Activated naive CD8-positive, alpha-beta T cell treated with anti-CD3 and anti-CD28 coated beads, Interleukin-2, amount 10 ng/mL, durations not matched to agents 7 days and 5 days (primary cell): ENCODE measurements around the gene NECAB3. TPM values are rescaled to one million over a fixed set of nuclear protein-coding genes. Genes with fewer than 3 reads are reported as not detected.

Source experiments
- ATAC-seq: fragments of 150-1000 bp; cut with Tn5 transposase; one replicate; pipeline ENCODE4 v1.10.0; 2021; ENCODE audit warnings: low read depth, moderate library complexity
- POLR2A ChIA-PET: fragments of 350-600 bp; sonication (Branson Sonifier 250); formaldehyde crosslinking; loops from one replicate; lab custom pipeline; 2021; ENCODE audit warnings: antibody characterized with exemption; lab: Charles Lee
- DNase-seq: peaks from one replicate; pipeline ENCODE4 v3.0.0; 2021
- H3K27ac Mint-ChIP-seq: one replicate; pipeline ENCODE4 v1.8.0; 2022; ENCODE audit warnings: mild to moderate bottlenecking, mixed read lengths
- H3K27me3 Mint-ChIP-seq: one replicate; pipeline ENCODE4 v1.8.0; 2022; ENCODE audit warnings: mild to moderate bottlenecking, moderate library complexity, mixed read lengths
- H3K36me3 Mint-ChIP-seq: one replicate; pipeline ENCODE4 v1.8.0; 2021; ENCODE audit warnings: mild to moderate bottlenecking, mixed read lengths
- H3K4me1 Mint-ChIP-seq: one replicate; pipeline ENCODE4 v1.8.0; 2021; ENCODE audit warnings: mixed read lengths
- H3K4me3 Mint-ChIP-seq: one replicate; pipeline ENCODE4 v1.8.0; 2022; ENCODE audit warnings: mild to moderate bottlenecking, moderate library complexity, mixed read lengths
- H3K9me3 Mint-ChIP-seq: one replicate; pipeline ENCODE4 v1.8.0; 2021; ENCODE audit warnings: mixed read lengths
- total RNA-seq, 2 experiments: library from RNA; stranded (reverse); gene quantifications; one replicate each; pipeline ENCODE4 v1.2.3, GENCODE V29; 2021

The NECAB3 gene
- total RNA-seq, 2 experiments from 2014 or later, result 36.3 to 37.7 TPM

GRCh38 chr20:33663161-33664084 is 10.8 kb downstream of the NECAB3 start:
- peak overlapping the region; percentile 83 for H3K4me3 Mint-ChIP-seq
- H3K27ac Mint-ChIP-seq, result peak overlapping the region; percentile 83
- H3K27me3 Mint-ChIP-seq, result no peaks in the 10 kb centered on the region
- peak; percentile 93 for DNase-seq
- peaks cover 26% of the 10 kb centered on the region for H3K4me1 Mint-ChIP-seq
- H3K36me3 Mint-ChIP-seq, result peaks cover 2% of the 10 kb centered on the region
- POLR2A ChIA-PET, result interaction anchor here (1.0 to 8.3 kb wide), 17 partner anchors 8 to 449 kb away, joined by 3 to 116 read pairs (median 7); partner anchors contain the start of genes CBFA2T2, CDK5RAP1, E2F1 and EIF2S2
- peak; percentile 64 for ATAC-seq
- H3K9me3 Mint-ChIP-seq, result no peaks in the 10 kb centered on the region

GRCh38 chr20:33662172-33662571 is 12.1 kb downstream of the NECAB3 start, which contains the start of gene C20orf144:
C20orf144 (plus strand) TSS chr20:33662327; CDS start chr20:33662346, 19 bp downstream.
- Mint-ChIP-seq H3K9me3 (no peaks in the 10 kb centered on the region), H3K4me1 (peaks cover 26% of the 10 kb centered on the region), H3K36me3 (peaks cover 2% of the 10 kb centered on the region), H3K27me3 (no peaks in the 10 kb centered on the region), H3K4me3 (peak within 1 kb of the TSS; percentile 83), H3K27ac (peak within 1 kb of the TSS; percentile 79)
- no peak for DNase-seq
- ATAC-seq, result no peak
- POLR2A ChIA-PET, result interaction anchor here (1.5 to 2.3 kb wide), 5 partner anchors 10 to 331 kb away, joined by 4 to 11 read pairs (median 7); partner anchors contain the start of genes CDK5RAP1 and ZNF341

- ATAC-seq (no peak), DNase-seq (no peak)
- Mint-ChIP-seq H3K4me1 (peaks cover 18% of the 10 kb centered on the region), H3K27me3 (no peaks in the 10 kb centered on the region), H3K36me3 (peaks cover 2% of the 10 kb centered on the region), H3K4me3 (no peak overlapping the region), H3K9me3 (no peaks in the 10 kb centered on the region), H3K27ac (no peak overlapping the region)
- POLR2A ChIA-PET, result interaction anchor here (1.3 kb wide), 1 partner anchor 171 kb away, joined by 5 read pairs; the partner anchor contains the start of gene CBFA2T2
Observed at GRCh38 chr20:33660685-33661058, 13.6 kb downstream of the NECAB3 start.

- POLR2A ChIA-PET, result interaction anchor here (1.3 kb wide), 1 partner anchor 170 kb away, joined by 5 read pairs; the partner anchor contains the start of gene CBFA2T2
- no peaks in the 10 kb centered on the region for H3K9me3 Mint-ChIP-seq
- DNase-seq (peak; percentile 26), ATAC-seq (no peak)
- peaks cover 15% of the 10 kb centered on the region for H3K4me1 Mint-ChIP-seq
- H3K27me3 Mint-ChIP-seq, result no peaks in the 10 kb centered on the region
- peaks cover 2% of the 10 kb centered on the region for H3K36me3 Mint-ChIP-seq
- no peak overlapping the region for H3K4me3 Mint-ChIP-seq
- H3K27ac Mint-ChIP-seq, result no peak overlapping the region
Observed at GRCh38 chr20:33660035-33660684, 14.1 kb downstream of the NECAB3 start.

GRCh38 chr20:33659341-33660034 is 14.7 kb downstream of the NECAB3 start:
- POLR2A ChIA-PET, result no interaction called here
- H3K4me1 Mint-ChIP-seq, result peaks cover 9% of the 10 kb centered on the region
- ATAC-seq (no peak), DNase-seq (no peak)
- H3K27ac Mint-ChIP-seq, result no peak overlapping the region
- no peaks in the 10 kb centered on the region for H3K27me3 Mint-ChIP-seq
- H3K4me3 Mint-ChIP-seq, result no peak overlapping the region
- H3K9me3 Mint-ChIP-seq, result no peaks in the 10 kb centered on the region
- peaks cover 2% of the 10 kb centered on the region for H3K36me3 Mint-ChIP-seq

GRCh38 chr20:33658929-33659328 is 15.3 kb downstream of the NECAB3 start:
- H3K36me3 Mint-ChIP-seq, result peaks cover 2% of the 10 kb centered on the region
- peaks cover 7% of the 10 kb centered on the region for H3K4me1 Mint-ChIP-seq
- H3K27ac Mint-ChIP-seq, result no peak overlapping the region
- DNase-seq (no peak), ATAC-seq (no peak)
- H3K4me3 Mint-ChIP-seq, result no peak overlapping the region
- H3K9me3 Mint-ChIP-seq, result no peaks in the 10 kb centered on the region
- POLR2A ChIA-PET, result no interaction called here
- no peaks in the 10 kb centered on the region for H3K27me3 Mint-ChIP-seq

GRCh38 chr20:33658510-33658909 is 15.7 kb downstream of the NECAB3 start:
- ATAC-seq (no peak), DNase-seq (no peak)
- H3K4me3 Mint-ChIP-seq, result no peak overlapping the region
- H3K27me3 Mint-ChIP-seq, result no peaks in the 10 kb centered on the region
- peaks cover 2% of the 10 kb centered on the region for H3K36me3 Mint-ChIP-seq
- H3K9me3 Mint-ChIP-seq, result no peaks in the 10 kb centered on the region
- POLR2A ChIA-PET, result no interaction called here
- H3K4me1 Mint-ChIP-seq, result peaks cover 7% of the 10 kb centered on the region
- H3K27ac Mint-ChIP-seq, result no peak overlapping the region

- no peak overlapping the region for H3K4me3 Mint-ChIP-seq
- no peaks in the 10 kb centered on the region for H3K9me3 Mint-ChIP-seq
- ATAC-seq (no peak), DNase-seq (no peak)
- H3K36me3 Mint-ChIP-seq, result peaks cover 2% of the 10 kb centered on the region
- no peak overlapping the region for H3K27ac Mint-ChIP-seq
- POLR2A ChIA-PET, result no interaction called here
- no peaks in the 10 kb centered on the region for H3K27me3 Mint-ChIP-seq
- peaks cover 5% of the 10 kb centered on the region for H3K4me1 Mint-ChIP-seq
Observed at GRCh38 chr20:33657704-33658095, 16.5 kb downstream of the NECAB3 start.

- Mint-ChIP-seq H3K4me3 (no peak overlapping the region), H3K9me3 (no peaks in the 10 kb centered on the region), H3K27ac (no peak overlapping the region), H3K4me1 (peaks cover 1% of the 10 kb centered on the region), H3K27me3 (no peaks in the 10 kb centered on the region), H3K36me3 (peaks cover 2% of the 10 kb centered on the region)
- DNase-seq (peak; percentile 27), ATAC-seq (no peak)
- POLR2A ChIA-PET, result interaction anchor here (1.4 kb wide), 1 partner anchor 9 kb away, joined by 3 read pairs; the partner anchor contains the start of gene ACTL10
Observed at GRCh38 chr20:33656783-33657703, 17.2 kb downstream of the NECAB3 start.

- peak; percentile 24 for DNase-seq
- Mint-ChIP-seq H3K27ac (no peak overlapping the region), H3K4me1 (peaks cover 1% of the 10 kb centered on the region), H3K36me3 (peaks cover 2% of the 10 kb centered on the region), H3K4me3 (no peak overlapping the region), H3K27me3 (no peaks in the 10 kb centered on the region), H3K9me3 (no peaks in the 10 kb centered on the region)
- ATAC-seq, result no peak
- POLR2A ChIA-PET, result interaction anchor here (1.4 kb wide), 1 partner anchor 10 kb away, joined by 3 read pairs; the partner anchor contains the start of gene ACTL10
Observed at GRCh38 chr20:33656010-33656782, 18.0 kb downstream of the NECAB3 start.

- ATAC-seq (no peak), DNase-seq (no peak)
- Mint-ChIP-seq H3K36me3 (peaks cover 2% of the 10 kb centered on the region), H3K4me1 (peaks cover 1% of the 10 kb centered on the region), H3K4me3 (no peak overlapping the region), H3K27me3 (no peaks in the 10 kb centered on the region), H3K27ac (no peak overlapping the region), H3K9me3 (no peaks in the 10 kb centered on the region)
- POLR2A ChIA-PET, result no interaction called here
Observed at GRCh38 chr20:33655164-33655563, 19.1 kb downstream of the NECAB3 start.
